Trophoblast cell (in vitro differentiated cells and primary cell): ENCODE data around the gene BRD3.
A peak's percentile ranks its signal among the peaks of the same experiment; 100 is the strongest.

Source experiments
- DNase-seq, 2 donors: peaks; one replicate each; pipeline ENCODE4 v3.0.0-alpha.2; 2016
- H2AFZ ChIP-seq: 2 replicates; pipeline ENCODE4 v1.6.1; 2013; ENCODE audit warnings: low read length, moderate library complexity, mild to moderate bottlenecking; ENCODE audit not compliant: insufficient read depth, poor library complexity
- H2AK5ac ChIP-seq: 2 replicates; pipeline ENCODE4 v1.6.1; 2013; ENCODE audit warnings: mild to moderate bottlenecking, low read length
- H2BK120ac ChIP-seq: 2 replicates; pipeline ENCODE4 v1.6.1; 2013; ENCODE audit warnings: low read length, mild to moderate bottlenecking, moderate library complexity; ENCODE audit not compliant: insufficient read depth, poor library complexity
- H2BK12ac ChIP-seq: 2 replicates; pipeline ENCODE4 v1.6.1; 2013; ENCODE audit warnings: mild to moderate bottlenecking, low read length, moderate library complexity
- H2BK5ac ChIP-seq: 2 replicates; pipeline ENCODE4 v1.6.1; 2013; ENCODE audit warnings: low read length, low read depth, moderate library complexity, mild to moderate bottlenecking; ENCODE audit not compliant: poor library complexity
- H3K14ac ChIP-seq: 2 replicates; pipeline ENCODE4 v1.6.1; 2013; ENCODE audit warnings: mild to moderate bottlenecking, low read length
- H3K18ac ChIP-seq: 2 replicates; pipeline ENCODE4 v1.6.1; 2013; ENCODE audit warnings: mild to moderate bottlenecking, low read length
- H3K23ac ChIP-seq: 2 replicates; pipeline ENCODE4 v1.6.1; 2013; ENCODE audit warnings: low read length
- H3K27ac ChIP-seq: 2 replicates; pipeline ENCODE4 v1.5.1; 2013; ENCODE audit warnings: low read depth, mild to moderate bottlenecking, inconsistent platforms, low read length, moderate library complexity
- H3K27me3 ChIP-seq: 2 replicates; pipeline ENCODE4 v1.6.1; 2013; ENCODE audit warnings: inconsistent platforms, mild to moderate bottlenecking, low read length, moderate library complexity; ENCODE audit not compliant: insufficient read depth
- H3K36me3 ChIP-seq, 2 experiments: 1 replicate in 1 of 2; 2 replicates in 1 of 2; pipeline ENCODE4 v1.6.1; 2013; ENCODE audit warnings: low read length in 2 of 2, mild to moderate bottlenecking in 2 of 2, moderate library complexity in 1 of 2; ENCODE audit not compliant: insufficient read depth in 2 of 2, control insufficient read depth in 1 of 2
- H3K4ac ChIP-seq: 2 replicates; pipeline ENCODE4 v1.6.1; 2013; ENCODE audit warnings: low read depth, mild to moderate bottlenecking, low read length, moderate library complexity
- H3K4me1 ChIP-seq, 2 experiments: 1 replicate in 1 of 2; 2 replicates in 1 of 2; pipeline ENCODE4 v1.6.1; 2013; ENCODE audit warnings: low read length in 2 of 2, mild to moderate bottlenecking in 2 of 2, moderate library complexity in 1 of 2; ENCODE audit not compliant: insufficient read depth in 2 of 2, control insufficient read depth in 1 of 2
- H3K4me2 ChIP-seq: 2 replicates; pipeline ENCODE4 v1.6.1; 2013; ENCODE audit warnings: inconsistent platforms, mild to moderate bottlenecking, low read length, moderate library complexity
- H3K4me3 ChIP-seq: 2 replicates; pipeline ENCODE4 v1.5.1; 2013; ENCODE audit warnings: mild to moderate bottlenecking, low read depth, low read length, inconsistent platforms
- H3K79me1 ChIP-seq: one replicate; pipeline ENCODE4 v1.6.1; 2013; ENCODE audit warnings: low read length
- H3K79me2 ChIP-seq: 2 replicates; pipeline ENCODE4 v1.6.1; 2013; ENCODE audit warnings: low read length, mild to moderate bottlenecking; ENCODE audit not compliant: control insufficient read depth, insufficient read depth, poor library complexity
- H3K9ac ChIP-seq: 2 replicates; pipeline ENCODE4 v1.6.1; 2013; ENCODE audit warnings: mild to moderate bottlenecking, low read length
- H3K9me3 ChIP-seq: 2 replicates; pipeline ENCODE4 v1.6.1; 2013; ENCODE audit warnings: low read depth, mild to moderate bottlenecking, control low read depth, inconsistent platforms, low read length; ENCODE audit not compliant: insufficient read depth
- H4K12ac ChIP-seq: 2 replicates; pipeline ENCODE4 v1.6.1; 2013; ENCODE audit warnings: low read depth, mild to moderate bottlenecking, low read length, moderate library complexity
- H4K8ac ChIP-seq: 2 replicates; pipeline ENCODE4 v1.6.1; 2013; ENCODE audit warnings: low read depth, mild to moderate bottlenecking, low read length, moderate library complexity
- H4K91ac ChIP-seq: one replicate; pipeline ENCODE4 v1.6.1; 2013; ENCODE audit warnings: low read depth, mild to moderate bottlenecking, low read length, moderate library complexity
- WGBS: extraction: QIAGEN DNeasy Blood & Tissue Kit; methylation state at CpG from one replicate; pipeline ENCODE4 v1.1.7; 2013; ENCODE audit warnings: missing lambda C conversion rate; ENCODE audit not compliant: insufficient read length, insufficient coverage; ENCODE audit errors: extremely low coverage; 5-methylcytosine and 5-hydroxymethylcytosine counted together

Gene BRD3

GRCh38 chr9:134071149-134071548, 3.3 kb upstream of the BRD3 start:
- no peak overlapping the region for H3K4me3 ChIP-seq
- no peak overlapping the region for H3K4me2 ChIP-seq
- no peak overlapping the region for H3K4ac ChIP-seq
- peaks cover 12% of the 10 kb centered on the region for H3K79me1 ChIP-seq
- peaks cover 0 to 2% of the 10 kb centered on the region in 2 experiments for H3K4me1 ChIP-seq
- no peak overlapping the region for H3K9ac ChIP-seq
- H3K36me3 ChIP-seq: no peaks in the 10 kb centered on the region
- no peak overlapping the region for H3K27ac ChIP-seq
- no peak overlapping the region for H2AFZ ChIP-seq
- H3K27me3 ChIP-seq: no peaks in the 10 kb centered on the region
- no peak overlapping the region for H4K8ac ChIP-seq
- H3K14ac ChIP-seq: no peak overlapping the region
- H4K12ac ChIP-seq: no peak overlapping the region
- peaks cover 12% of the 10 kb centered on the region for H3K79me2 ChIP-seq
- H2BK5ac ChIP-seq: no peak overlapping the region
- no peak overlapping the region for H2BK120ac ChIP-seq
- H3K23ac ChIP-seq: no peak overlapping the region
- H4K91ac ChIP-seq: no peak overlapping the region
- no peak overlapping the region for H3K18ac ChIP-seq
- DNase-seq: peak in 1 of 2 donors; percentile 30
- no CpG with 5 or more reads among the region's 12 CpGs for WGBS
- no peak overlapping the region for H2AK5ac ChIP-seq
- peaks cover 11% of the 10 kb centered on the region for H3K9me3 ChIP-seq
- no peak overlapping the region for H2BK12ac ChIP-seq

- H3K27me3 ChIP-seq: no peaks in the 10 kb centered on the region
- H2AK5ac ChIP-seq: no peak overlapping the region
- no CpG with 5 or more reads among the region's 12 CpGs for WGBS
- H3K4me3 ChIP-seq: no peak overlapping the region
- peaks cover 19% of the 10 kb centered on the region for H3K79me2 ChIP-seq
- H3K27ac ChIP-seq: no peak overlapping the region
- H2BK120ac ChIP-seq: no peak overlapping the region
- H2BK5ac ChIP-seq: no peak overlapping the region
- H3K18ac ChIP-seq: no peak overlapping the region
- no peak overlapping the region for H3K9ac ChIP-seq
- H3K4me1 ChIP-seq: peaks cover 3 to 7% of the 10 kb centered on the region in 2 experiments
- no peak overlapping the region for H4K8ac ChIP-seq
- H3K4ac ChIP-seq: no peak overlapping the region
- H3K79me1 ChIP-seq: peaks cover 12% of the 10 kb centered on the region
- H3K14ac ChIP-seq: no peak overlapping the region
- no peak overlapping the region for H3K23ac ChIP-seq
- H3K9me3 ChIP-seq: peaks cover 11% of the 10 kb centered on the region
- no peak overlapping the region for H4K91ac ChIP-seq
- no peak overlapping the region for H3K4me2 ChIP-seq
- H4K12ac ChIP-seq: no peak overlapping the region
- DNase-seq: no peak
- no peak overlapping the region for H2BK12ac ChIP-seq
- H3K36me3 ChIP-seq: no peaks in the 10 kb centered on the region
- no peak overlapping the region for H2AFZ ChIP-seq
Observed at GRCh38 chr9:134069480-134070399, 1.9 kb upstream of the BRD3 start.

- peaks cover 21% of the 10 kb centered on the region for H3K79me2 ChIP-seq
- peak overlapping the region; percentile 39 for H4K91ac ChIP-seq
- H3K9me3 ChIP-seq: peaks cover 11% of the 10 kb centered on the region
- peak overlapping the region; percentile 95 for H2AFZ ChIP-seq
- H3K18ac ChIP-seq: no peak overlapping the region
- peak; percentile 14 to 44 for DNase-seq
- peaks cover 12% of the 10 kb centered on the region for H3K79me1 ChIP-seq
- H3K9ac ChIP-seq: peak overlapping the region; percentile 88
- H3K4me1 ChIP-seq: peaks cover 3 to 7% of the 10 kb centered on the region in 2 experiments
- peaks cover 0 to 2% of the 10 kb centered on the region in 2 experiments for H3K36me3 ChIP-seq
- H2BK12ac ChIP-seq: no peak overlapping the region
- H3K4me2 ChIP-seq: peak overlapping the region; percentile 99
- WGBS: no CpG with 5 or more reads among the region's 31 CpGs
- no peak overlapping the region for H3K14ac ChIP-seq
- peak overlapping the region; percentile 82 for H3K4me3 ChIP-seq
- no peak overlapping the region for H2BK5ac ChIP-seq
- no peak overlapping the region for H3K4ac ChIP-seq
- peak overlapping the region; percentile 11 for H3K27ac ChIP-seq
- H4K8ac ChIP-seq: peak overlapping the region; percentile 74
- peak overlapping the region; percentile 52 for H4K12ac ChIP-seq
- H3K23ac ChIP-seq: no peak overlapping the region
- H3K27me3 ChIP-seq: no peaks in the 10 kb centered on the region
- H2AK5ac ChIP-seq: no peak overlapping the region
- peak overlapping the region; percentile 24 for H2BK120ac ChIP-seq
Observed at GRCh38 chr9:134068744-134069479, 1.1 kb upstream of the BRD3 start.
